ENCODE data around the gene BRSK1. TPM values are rescaled to one million over a fixed set of nuclear protein-coding genes. Genes with fewer than 3 reads are reported as not detected.

Gene BRSK1
- total and polyA plus RNA-seq, 8 donors = 1.5 to 67.7 (median 5.4) TPM; not detected in 2

GRCh38 chr19:55245236-55245904, 38.4 kb upstream of the BRSK1 start:
- H3K4me3 ChIP-seq = no peak overlapping the region
- H3K27ac ChIP-seq = no peak overlapping the region
- intact Hi-C loops (cut with DNase I; ENCODE audit: low total_unique reads) = no loop called here
- no peak for DNase-seq
- 93 to 100% (median 95%) methylated on average over 2 to 23 of the region's 23 CpGs for WGBS, 5 donors
- H3K36me3 ChIP-seq = peaks cover 63 to 79% (median 76%) of the 10 kb centered on the region in 4 donors
- TF ChIP-seq EP300 (IDR thresholded peaks at IDR 0.05) (no peak), CTCF (IDR thresholded peaks at IDR 0.05) (no peak), POLR2A (IDR thresholded peaks at IDR 0.05) (no peak), POLR2AphosphoS5 (IDR thresholded peaks at IDR 0.05) (no peak)
- no peaks in the 10 kb centered on the region for H3K27me3 ChIP-seq
- H3K4me1 ChIP-seq = peaks cover 10 to 34% (median 33%) of the 10 kb centered on the region in 4 donors
- H3K9me3 ChIP-seq = no peaks in the 10 kb centered on the region

DNA sequence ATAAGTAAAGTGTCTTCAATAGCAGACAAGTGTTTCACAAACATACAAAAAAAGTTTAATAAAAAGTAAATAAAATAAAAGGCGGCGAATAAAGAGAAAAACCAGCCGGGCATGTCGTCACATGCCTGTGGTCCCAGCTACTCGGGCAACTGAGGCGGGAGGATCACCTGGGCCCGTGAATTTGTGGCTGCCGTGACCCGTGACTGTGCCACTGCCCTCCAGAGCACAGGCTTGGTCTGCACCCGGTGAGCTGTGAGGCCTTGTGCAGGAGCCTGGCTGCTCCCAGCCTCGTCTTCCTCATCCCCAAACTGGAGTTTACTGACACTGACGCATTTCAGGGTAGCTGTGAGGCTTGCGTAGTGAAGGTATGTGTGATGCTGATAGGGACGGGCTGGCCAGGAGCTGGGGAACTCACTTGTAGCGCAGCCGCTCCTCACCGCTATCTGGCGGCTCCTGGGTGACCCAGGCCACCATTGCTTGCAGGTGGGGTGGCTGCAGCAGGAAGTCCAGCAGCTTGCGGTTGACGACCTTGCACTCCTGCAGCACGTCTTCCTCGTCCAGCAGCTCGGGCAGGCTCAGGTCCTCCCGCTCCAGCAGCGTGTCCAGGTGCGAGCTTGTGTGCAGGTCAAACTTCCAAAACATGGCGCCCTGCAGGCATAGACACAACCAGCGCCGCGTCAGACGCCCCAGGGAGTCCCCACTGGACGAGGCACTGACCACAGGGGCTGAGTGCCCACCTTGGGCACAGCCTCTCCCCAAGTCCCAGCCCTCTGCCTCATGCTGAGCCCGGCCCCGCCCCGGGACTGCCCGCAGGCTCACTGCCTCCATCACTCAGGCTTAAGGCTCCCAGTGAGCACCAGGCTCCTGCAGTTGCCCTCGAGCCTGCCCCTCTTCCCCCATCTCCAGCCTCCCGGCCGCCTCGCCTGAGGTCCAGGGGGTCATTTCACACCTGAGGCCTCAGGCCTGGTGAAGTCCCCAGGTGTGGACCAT, 37.0 kb upstream of the BRSK1 start:
- 88 to 92% (median 89%) methylated on average over 36 to 40 of the region's 40 CpGs for WGBS, 5 donors
- Histone ChIP-seq H3K4me1 (peaks cover 17 to 48% (median 47%) of the 10 kb centered on the region in 4 donors), H3K9me3 (no peaks in the 10 kb centered on the region), H3K36me3 (peaks cover 49 to 72% (median 63%) of the 10 kb centered on the region in 4 donors), H3K4me3 (no peak overlapping the region), H3K27ac (peak overlapping the region in 1 of 5 donors; percentile 0), H3K27me3 (no peaks in the 10 kb centered on the region)
- no peak for TF ChIP-seq CTCF (IDR thresholded peaks at IDR 0.05)
- intact Hi-C loops (cut with DNase I; ENCODE audit: low total_unique reads) = no loop called here
- no peak for DNase-seq

DNA sequence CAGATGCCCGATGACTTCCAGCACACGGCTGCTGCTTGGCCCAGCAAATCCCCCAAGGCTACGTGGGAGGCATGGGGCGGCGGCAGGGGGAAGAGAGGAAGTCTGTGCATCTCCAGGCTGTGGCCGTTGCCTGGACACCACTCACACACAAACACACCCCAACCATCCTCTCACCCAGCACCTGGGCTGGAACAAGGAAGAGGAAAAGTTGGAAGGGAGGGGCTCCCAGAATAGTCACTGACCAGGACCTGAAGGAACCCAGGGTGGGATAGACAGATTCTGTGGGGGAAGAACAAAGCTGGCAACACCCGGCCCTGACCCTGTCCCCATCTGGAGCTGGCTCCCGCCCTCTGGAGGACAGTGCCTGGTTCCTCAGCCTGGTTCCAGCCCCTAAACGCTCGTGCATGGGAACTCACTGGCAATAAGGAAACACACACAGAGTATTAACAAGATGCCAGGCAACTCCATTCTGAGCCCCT, 36.1 kb upstream of the BRSK1 start:
- no peaks in the 10 kb centered on the region for H3K27me3 ChIP-seq
- 31 to 55% (median 52%) methylated on average over 8 to 10 of the region's 10 CpGs for WGBS, 5 donors
- peaks cover 26 to 57% (median 56%) of the 10 kb centered on the region in 4 donors for H3K4me1 ChIP-seq
- TF ChIP-seq CTCF (IDR thresholded peaks at IDR 0.05) (no peak), POLR2AphosphoS5 (IDR thresholded peaks at IDR 0.05) (no peak), EP300 (IDR thresholded peaks at IDR 0.05) (no peak), POLR2A (IDR thresholded peaks at IDR 0.05) (no peak)
- H3K4me3 ChIP-seq = no peak overlapping the region
- intact Hi-C loops (cut with DNase I; ENCODE audit: low total_unique reads) = no loop called here
- H3K36me3 ChIP-seq = peaks cover 40 to 64% (median 54%) of the 10 kb centered on the region in 4 donors
- H3K27ac ChIP-seq = peak overlapping the region in 1 of 5 donors; percentile 56
- peak in 1 of 2 donors; percentile 86 for DNase-seq
- no peaks in the 10 kb centered on the region for H3K9me3 ChIP-seq

DNA sequence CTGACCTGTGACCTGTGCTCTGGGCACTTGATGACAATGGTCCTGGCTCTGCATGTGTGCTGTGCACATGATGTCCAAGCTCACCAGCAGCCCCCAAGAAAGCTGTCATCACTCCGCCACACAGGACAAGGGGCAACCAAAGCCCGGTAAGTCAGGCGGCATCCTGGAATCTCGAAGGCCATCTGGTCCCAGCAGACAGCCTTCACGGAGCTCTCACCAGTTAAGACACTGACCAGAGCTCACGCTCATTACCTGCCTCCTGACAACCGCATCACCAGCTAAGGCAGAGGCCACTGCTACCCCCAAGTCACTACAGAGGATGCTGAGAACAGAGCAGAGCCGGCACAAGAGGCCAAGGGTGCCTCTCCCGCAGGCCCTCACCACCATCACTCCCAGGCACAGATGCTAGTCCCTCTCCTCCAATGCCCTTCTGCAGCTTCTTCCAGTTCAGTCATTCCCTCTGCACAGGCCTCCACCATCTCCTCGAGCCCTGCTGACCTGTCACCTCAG, 35.6 kb upstream of the BRSK1 start:
- no peaks in the 10 kb centered on the region for H3K9me3 ChIP-seq
- H3K4me1 ChIP-seq = peaks cover 30 to 63% (median 62%) of the 10 kb centered on the region in 4 donors
- 78 to 86% (median 81%) methylated on average over 8 to 10 of the region's 10 CpGs for WGBS, 5 donors
- peak overlapping the region in 1 of 5 donors; percentile 56 for H3K27ac ChIP-seq
- no peak for DNase-seq
- TF ChIP-seq POLR2AphosphoS5 (IDR thresholded peaks at IDR 0.05) (no peak), CTCF (IDR thresholded peaks at IDR 0.05) (no peak), POLR2A (IDR thresholded peaks at IDR 0.05) (no peak), EP300 (IDR thresholded peaks at IDR 0.05) (no peak)
- H3K36me3 ChIP-seq = peaks cover 36 to 59% (median 51%) of the 10 kb centered on the region in 4 donors
- intact Hi-C loops (cut with DNase I; ENCODE audit: low total_unique reads) = no loop called here
- no peaks in the 10 kb centered on the region for H3K27me3 ChIP-seq
- no peak overlapping the region for H3K4me3 ChIP-seq

Data from stomach (tissue), 9 donors.